GM18508 (cell line): ENCODE results near the gene DNAJC24.
"Not testable (repeated sequence)": the region's sequence is repeated elsewhere in the genome, so short reads cannot be mapped to it uniquely, and the experiment has no call there.

ENCODE experiments used
- ATAC-seq: cut with Tn5 transposase; IDR thresholded peaks from one replicate; pipeline ENCODE4 v1.9.1; 2021; ENCODE audit warnings: moderate number of reproducible peaks; ENCODE audit not compliant: insufficient read depth, unreplicated experiment

DNAJC24 gene

DNA sequence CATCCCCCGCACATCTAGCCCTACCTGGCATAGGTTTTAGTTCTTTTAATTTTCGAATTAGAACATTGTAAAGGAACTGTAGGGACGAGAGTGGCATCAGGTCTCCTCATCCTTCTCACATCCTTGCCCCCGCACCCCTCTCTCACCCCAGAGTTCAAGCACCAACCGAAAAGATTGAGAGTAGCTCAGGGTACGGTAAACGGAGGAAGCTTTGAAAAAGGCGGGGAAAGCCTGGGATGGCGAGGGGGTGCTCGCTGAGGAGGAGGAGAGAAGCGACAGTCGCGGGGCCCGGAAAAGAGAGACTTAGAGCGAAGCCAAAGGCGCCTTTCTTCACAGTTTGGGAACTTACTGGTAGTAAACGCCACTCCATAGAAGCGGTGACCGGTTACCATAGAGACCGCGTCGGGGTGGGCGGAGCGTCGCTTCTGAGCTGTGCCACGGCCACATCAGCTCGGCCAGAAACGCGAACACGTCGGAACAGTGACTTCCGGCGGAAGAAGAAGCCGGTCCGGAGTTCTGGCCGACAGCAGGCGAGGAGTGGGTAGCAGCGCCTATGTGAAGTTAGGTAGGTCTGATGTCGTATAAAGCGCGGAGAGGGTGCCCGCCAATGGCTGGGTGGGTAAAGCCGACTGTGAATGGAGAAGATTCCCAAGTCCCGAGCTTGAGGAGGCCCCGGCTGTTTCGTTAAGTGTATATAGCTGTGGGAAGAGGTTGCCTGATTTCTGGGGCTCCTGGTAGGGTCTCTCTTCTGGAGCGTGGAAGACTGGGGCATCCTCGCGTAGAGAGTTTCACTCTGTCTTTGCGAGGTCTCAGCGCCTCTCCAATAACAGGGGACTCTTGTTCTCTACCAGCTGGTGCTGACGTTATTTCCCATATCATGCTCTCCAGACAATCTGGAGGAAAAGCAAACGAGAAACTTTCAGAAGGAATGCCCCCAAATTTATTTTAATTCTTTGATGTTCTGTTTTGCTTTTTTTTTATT is at the start of gene DNAJC24, which contains the start of gene DCDC1:
Gene DNAJC24, plus strand, starts transcription at position 513 of the 982 bp plus-strand sequence. CDS start 889 bp downstream, outside the sequence.
Gene DCDC1, minus strand, starts transcription at position 392 of the 982 bp plus-strand sequence. CDS start 41,459 bp downstream, outside the sequence.
- ATAC-seq, result peak; percentile 96

DNA sequence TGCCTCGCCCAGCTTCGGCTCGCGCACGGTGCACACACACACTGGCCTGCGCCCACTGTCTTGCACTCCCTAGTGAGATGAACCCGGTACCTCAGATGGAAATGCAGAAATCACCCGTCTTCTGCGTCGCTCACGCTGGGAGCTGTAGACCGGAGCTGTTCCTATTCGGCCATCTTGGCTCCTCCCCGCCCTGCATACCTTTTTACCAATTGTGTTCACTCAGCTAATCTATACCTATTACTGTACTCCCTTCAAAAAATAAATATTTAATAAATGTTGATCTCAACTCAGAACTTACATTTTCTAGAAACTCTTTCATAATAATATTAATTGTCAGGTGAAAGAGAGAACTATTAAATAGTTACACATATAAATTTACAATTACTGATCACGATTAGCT is 48.2 kb upstream of the DNAJC24 start:
- not testable (repeated sequence) for ATAC-seq

GRCh38 chr11:31323145-31323544 is 46.5 kb upstream of the DNAJC24 start:
- no peak for ATAC-seq

GRCh38 chr11:31325160-31325559 is 44.5 kb upstream of the DNAJC24 start:
- ATAC-seq, result no peak

- no peak for ATAC-seq
Measured at GRCh38 chr11:31326470-31327148, 43.1 kb upstream of the DNAJC24 start.

- ATAC-seq, result no peak
Measured at GRCh38 chr11:31327417-31327816, 42.2 kb upstream of the DNAJC24 start.

DNA sequence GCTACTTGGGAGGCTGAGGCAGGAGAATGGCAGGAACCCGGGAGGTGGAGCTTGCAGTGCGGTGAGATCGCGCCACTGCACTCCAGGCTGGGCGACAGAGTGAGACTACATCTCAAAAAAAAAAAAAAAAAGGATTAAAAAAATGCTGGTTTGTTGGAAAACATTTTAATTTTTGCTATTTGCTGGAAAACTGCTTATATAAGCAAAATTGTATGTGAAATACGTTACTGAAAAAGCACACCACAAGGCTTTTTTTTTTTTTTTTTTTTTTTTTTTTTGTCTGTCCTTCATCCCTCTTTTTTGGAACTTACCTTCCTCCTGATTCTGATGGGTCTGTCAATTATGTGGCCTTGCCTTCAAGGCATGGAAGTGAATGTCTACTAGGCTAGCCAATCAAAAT is 41.0 kb upstream of the DNAJC24 start:
- ATAC-seq, result no peak

DNA sequence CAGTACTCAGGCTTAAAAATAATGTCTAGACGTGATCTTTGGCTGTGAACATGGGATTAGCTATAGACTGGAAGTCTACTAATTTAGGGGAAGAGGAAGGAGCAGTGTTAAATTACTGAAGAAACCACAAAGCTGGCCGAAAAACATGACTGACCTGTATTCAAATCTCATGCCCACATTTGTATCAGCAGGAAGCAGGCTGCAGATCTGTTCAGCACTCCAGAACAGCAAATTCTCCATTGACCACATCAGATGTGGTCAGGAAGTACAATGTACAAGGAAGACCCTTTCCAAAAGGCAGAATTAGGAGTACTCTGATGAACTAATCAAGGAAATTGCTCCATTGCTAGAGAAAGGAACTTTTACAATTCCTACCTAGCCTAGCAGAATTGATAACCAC is 31.9 kb upstream of the DNAJC24 start:
- ATAC-seq, result no peak

- ATAC-seq, result no peak
Measured at GRCh38 chr11:31340903-31341572, 28.6 kb upstream of the DNAJC24 start.

DNA sequence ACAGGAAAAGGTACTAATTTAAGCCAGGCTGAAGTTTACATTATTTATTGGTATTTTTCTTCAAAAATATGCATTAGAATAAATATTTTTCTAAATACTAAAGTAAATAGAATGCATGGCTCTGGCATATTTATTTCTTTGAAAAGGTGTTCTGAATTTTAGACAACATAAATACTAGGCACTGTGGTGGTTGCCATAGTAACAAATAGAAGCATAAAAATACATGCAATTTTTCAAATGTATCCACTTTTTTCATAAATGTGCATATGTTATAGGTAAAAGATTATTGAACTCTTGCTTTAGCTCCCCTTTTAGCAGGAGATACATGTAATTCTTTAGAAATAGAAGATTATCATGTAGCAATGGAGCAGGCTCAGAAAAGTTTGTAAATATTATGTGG is 18.5 kb upstream of the DNAJC24 start:
- ATAC-seq, result no peak

GRCh38 chr11:31355131-31355530 is 14.5 kb upstream of the DNAJC24 start:
- no peak for ATAC-seq

DNA sequence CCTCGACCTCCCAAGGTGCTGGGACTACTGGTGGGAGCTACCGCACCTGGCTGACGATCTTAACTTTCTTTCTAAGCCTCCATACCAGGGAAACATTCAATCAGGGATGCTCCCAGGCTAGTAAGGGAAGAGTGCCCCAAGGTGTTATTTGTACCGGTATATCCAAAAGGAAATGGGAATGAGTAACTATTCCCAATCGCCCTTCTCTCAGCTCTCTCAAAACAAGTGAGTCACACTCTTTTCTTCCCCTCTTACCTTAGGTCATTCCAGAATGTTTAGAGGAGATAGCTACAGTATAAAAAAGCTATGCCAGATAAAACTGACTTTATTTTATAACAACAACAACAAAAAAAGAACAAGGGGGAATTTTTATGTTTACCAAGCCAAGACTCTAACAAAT is 13.8 kb upstream of the DNAJC24 start:
- ATAC-seq, result no peak

DNA sequence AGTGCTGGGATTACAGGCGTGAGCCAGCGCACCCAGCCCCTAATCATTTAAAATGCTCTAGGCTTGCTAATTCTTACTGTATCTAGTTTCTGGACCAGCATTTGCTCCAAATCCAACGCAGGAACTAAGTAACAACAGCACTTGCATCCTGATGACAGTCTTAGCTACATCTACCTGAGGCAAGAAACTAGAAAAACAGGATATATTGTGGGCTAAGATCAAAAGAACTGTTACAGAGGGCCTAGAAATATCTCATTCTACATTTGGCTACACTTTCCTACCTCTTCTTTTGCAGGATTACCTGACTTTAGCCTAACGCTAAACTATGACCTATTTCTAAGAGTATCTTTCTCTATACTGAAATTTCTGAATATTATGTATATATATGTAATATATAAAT is 7.9 kb upstream of the DNAJC24 start:
- no peak for ATAC-seq

GRCh38 chr11:31366795-31367194 is 2.9 kb upstream of the DNAJC24 start:
- ATAC-seq, result no peak

DNA sequence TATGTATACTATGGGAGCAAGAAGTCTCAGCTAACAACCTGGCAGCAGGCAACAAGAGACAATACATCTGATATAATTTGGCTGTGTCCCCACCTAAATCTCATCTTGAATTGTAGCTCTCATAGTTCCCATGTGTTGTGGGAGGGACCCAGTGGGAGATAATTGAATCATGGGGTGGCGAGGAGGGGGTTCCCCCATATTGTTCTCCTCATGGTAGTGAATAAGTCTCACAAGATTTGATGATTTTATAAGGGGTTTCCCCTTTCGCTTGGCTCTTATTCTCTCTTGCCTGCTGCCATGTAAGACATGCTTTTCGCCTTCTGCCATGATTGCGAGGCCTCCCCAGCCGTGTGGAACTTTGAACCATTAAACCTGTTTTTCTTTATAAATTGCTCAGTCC is 6.2 kb downstream of the DNAJC24 start:
- ATAC-seq, result no peak

DNA sequence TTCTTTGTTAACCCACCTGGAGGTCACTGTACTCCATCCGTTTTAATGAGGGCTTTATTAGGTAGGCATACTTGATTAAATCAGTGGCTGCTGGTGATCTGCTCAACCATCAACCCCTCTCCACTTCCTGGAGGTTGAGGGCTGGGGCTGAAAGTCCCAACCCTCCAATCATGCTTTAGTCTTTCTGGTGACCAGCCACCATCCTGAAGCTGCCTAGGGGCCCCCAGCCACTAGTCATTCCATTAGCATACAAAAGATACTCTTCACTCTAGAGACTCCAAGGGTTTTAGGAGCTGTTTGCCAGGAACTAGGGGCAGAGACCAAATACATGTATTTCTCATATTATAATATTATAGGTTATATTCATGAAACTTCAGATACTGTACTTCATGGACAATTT is 13.5 kb downstream of the DNAJC24 start:
- ATAC-seq, result no peak

DNA sequence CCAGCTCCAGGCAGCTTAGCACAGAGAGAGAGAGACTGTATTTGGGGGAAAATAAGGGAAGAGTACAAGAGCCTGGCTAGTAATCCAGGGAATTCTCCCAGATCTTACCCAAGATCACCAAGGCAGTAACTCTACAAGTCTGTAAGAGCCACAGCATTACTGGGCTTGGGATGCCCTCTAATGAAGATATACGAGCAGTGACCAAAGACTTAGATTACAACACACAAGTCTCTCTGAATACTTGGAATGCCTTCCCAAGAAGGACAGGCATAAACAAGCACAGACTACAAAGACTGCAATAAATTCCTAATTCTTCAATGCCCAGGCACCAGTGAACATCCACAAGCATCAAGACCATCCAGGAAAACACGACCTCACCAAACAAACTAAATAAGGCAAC is 17.7 kb downstream of the DNAJC24 start:
- no peak for ATAC-seq

GRCh38 chr11:31397239-31397834 is 27.7 kb downstream of the DNAJC24 start:
- ATAC-seq, result no peak

DNA sequence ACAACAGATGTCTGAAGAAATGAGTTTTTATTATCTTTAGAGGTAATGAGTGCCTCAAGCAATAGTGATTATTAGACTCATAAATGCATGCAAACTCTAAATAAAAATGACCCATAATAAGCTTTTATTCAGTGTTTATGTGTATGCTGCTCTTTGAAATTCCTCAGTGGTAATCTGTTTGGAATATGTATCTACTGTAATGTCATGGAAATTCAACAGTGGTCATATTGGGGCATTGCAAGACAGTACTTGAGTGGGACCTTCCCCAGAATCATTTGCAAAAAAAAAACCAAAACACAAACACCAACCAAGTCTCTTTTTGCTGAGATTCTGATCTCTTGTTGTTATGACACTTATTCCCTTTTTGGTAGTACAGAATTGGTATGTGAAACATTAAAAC is 35.0 kb downstream of the DNAJC24 start:
- ATAC-seq, result no peak

GRCh38 chr11:31408201-31408600 is 38.5 kb downstream of the DNAJC24 start:
- no peak for ATAC-seq
